ENCODE measurements around the gene HBZ.
A peak's percentile ranks its signal among the peaks of the same experiment; 100 is the strongest.
"Not testable (repeated sequence)": the region's sequence is repeated elsewhere in the genome, so short reads cannot be mapped to it uniquely, and the experiment has no call there.

The HBZ gene

GRCh38 chr16:165539-166374 is 13.3 kb downstream of the HBZ start, which contains the start of gene HBM:
TSS of gene HBM (plus strand) at chr16:165978. CDS start at chr16:165998, 20 bp downstream.
- no peak for DNase-seq

DNA sequence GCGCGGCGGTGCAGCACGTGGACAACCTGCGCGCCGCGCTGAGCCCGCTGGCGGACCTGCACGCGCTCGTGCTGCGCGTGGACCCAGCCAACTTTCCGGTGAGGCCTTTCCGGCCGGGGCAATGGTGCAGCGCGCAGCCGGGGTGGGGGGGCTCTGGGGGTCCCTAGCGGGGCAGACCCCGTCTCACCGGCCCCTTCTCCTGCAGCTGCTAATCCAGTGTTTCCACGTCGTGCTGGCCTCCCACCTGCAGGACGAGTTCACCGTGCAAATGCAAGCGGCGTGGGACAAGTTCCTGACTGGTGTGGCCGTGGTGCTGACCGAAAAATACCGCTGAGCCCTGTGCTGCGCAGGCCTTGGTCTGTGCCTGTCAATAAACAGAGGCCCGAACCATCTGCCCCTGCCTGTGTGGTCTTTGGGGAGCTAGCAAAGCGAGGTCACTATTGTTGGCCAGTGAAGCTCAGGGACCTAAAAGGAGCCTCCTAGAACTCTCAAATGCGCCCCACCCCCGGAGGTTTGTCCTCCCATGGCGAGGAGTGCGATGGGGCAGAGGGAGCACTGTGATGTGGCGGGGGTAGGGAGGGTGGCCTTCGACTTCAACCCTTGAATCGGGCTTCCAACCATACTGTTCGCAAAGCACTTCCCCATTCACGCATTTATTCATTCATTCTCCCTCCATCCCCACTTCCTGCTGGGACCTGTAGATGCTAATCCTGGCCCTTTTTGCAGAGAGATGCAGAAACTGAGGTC is 14.1 kb downstream of the HBZ start:
- DNase-seq: no peak

GRCh38 chr16:167122-167690 is 14.8 kb downstream of the HBZ start:
- DNase-seq: no peak

DNA sequence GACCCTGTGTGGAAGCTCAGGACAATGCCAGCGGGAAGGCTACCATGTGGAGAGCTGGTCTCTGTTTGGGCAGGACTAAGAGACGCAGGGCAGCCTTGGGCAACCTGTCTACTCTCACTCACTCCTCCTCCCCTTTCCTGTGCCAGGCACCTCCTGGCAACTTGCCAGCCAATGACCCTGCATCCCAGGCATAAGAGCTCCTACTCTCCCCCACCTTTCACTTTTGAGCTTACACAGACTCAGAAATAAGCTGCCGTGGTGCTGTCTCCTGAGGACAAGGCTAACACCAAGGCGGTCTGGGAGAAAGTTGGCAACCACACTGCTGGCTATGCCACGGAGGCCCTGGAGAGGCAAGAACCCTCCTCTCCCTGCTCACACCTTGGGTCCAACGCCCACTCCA is 16.0 kb downstream of the HBZ start:
- DNase-seq: no peak

GRCh38 chr16:169014-169413 is 16.6 kb downstream of the HBZ start:
- no peak for DNase-seq

- not testable (repeated sequence) for DNase-seq
Observed at GRCh38 chr16:170088-170507, 17.7 kb downstream of the HBZ start.

- no peak for DNase-seq
Observed at GRCh38 chr16:170788-171187, 18.3 kb downstream of the HBZ start.

DNA sequence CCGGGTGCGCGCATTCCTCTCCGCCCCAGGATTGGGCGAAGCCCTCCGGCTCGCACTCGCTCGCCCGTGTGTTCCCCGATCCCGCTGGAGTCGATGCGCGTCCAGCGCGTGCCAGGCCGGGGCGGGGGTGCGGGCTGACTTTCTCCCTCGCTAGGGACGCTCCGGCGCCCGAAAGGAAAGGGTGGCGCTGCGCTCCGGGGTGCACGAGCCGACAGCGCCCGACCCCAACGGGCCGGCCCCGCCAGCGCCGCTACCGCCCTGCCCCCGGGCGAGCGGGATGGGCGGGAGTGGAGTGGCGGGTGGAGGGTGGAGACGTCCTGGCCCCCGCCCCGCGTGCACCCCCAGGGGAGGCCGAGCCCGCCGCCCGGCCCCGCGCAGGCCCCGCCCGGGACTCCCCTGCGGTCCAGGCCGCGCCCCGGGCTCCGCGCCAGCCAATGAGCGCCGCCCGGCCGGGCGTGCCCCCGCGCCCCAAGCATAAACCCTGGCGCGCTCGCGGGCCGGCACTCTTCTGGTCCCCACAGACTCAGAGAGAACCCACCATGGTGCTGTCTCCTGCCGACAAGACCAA is 20.0 kb downstream of the HBZ start, which contains the start of gene HBA2:
TSS of gene HBA2 (plus strand) at position 503 of the 568 bp plus-strand sequence. CDS start at position 540, 37 bp downstream.
- DNase-seq: not testable (repeated sequence)

GRCh38 chr16:173211-173854 is 20.9 kb downstream of the HBZ start:
- DNase-seq: not testable (repeated sequence)

GRCh38 chr16:173928-174769 is 21.7 kb downstream of the HBZ start:
- not testable (repeated sequence) for DNase-seq

DNA sequence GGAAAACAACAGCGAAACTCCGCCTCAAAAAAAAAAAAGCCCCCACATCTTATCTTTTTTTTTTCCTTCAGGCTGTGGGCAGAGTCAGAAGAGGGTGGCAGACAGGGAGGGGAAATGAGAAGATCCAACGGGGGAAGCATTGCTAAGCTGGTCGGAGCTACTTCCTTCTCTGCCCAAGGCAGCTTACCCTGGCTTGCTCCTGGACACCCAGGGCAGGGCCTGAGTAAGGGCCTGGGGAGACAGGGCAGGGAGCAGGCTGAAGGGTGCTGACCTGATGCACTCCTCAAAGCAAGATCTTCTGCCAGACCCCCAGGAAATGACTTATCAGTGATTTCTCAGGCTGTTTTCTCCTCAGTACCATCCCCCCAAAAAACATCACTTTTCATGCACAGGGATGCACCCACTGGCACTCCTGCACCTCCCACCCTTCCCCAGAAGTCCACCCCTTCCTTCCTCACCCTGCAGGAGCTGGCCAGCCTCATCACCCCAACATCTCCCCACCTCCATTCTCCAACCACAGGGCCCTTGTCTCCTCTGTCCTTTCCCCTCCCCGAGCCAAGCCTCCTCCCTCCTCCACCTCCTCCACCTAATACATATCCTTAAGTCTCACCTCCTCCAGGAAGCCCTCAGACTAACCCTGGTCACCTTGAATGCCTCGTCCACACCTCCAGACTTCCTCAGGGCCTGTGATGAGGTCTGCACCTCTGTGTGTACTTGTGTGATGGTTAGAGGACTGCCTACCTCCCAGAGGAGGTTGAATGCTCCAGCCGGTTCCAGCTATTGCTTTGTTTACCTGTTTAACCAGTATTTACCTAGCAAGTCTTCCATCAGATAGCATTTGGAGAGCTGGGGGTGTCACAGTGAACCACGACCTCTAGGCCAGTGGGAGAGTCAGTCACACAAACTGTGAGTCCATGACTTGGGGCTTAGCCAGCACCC is 22.8 kb downstream of the HBZ start:
- DNase-seq: no peak

GRCh38 chr16:176006-176405 is 23.6 kb downstream of the HBZ start:
- DNase-seq: not testable (repeated sequence)

GRCh38 chr16:176477-177382 is 24.3 kb downstream of the HBZ start, which contains the start of gene HBA1:
TSS of gene HBA1 (plus strand) at chr16:176680. CDS start at chr16:176717, 37 bp downstream.
- DNase-seq: not testable (repeated sequence)

- DNase-seq: peak; percentile 98 to 100
Observed at GRCh38 chr16:177394-177822, 25.0 kb downstream of the HBZ start.

DNA sequence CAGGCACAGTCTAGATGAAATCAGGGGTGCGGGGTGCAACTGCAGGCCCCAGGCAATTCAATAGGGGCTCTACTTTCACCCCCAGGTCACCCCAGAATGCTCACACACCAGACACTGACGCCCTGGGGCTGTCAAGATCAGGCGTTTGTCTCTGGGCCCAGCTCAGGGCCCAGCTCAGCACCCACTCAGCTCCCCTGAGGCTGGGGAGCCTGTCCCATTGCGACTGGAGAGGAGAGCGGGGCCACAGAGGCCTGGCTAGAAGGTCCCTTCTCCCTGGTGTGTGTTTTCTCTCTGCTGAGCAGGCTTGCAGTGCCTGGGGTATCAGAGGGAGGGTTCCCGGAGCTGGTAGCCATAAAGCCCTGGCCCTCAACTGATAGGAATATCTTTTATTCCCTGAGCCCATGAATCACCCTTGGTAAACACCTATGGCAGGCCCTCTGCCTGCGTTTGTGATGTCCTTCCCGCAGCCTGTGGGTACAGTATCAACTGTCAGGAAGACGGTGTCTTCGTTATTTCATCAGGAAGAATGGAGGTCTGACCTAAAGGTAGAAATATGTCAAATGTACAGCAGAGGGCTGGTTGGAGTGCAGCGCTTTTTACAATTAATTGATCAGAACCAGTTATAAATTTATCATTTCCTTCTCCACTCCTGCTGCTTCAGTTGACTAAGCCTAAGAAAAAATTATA is 25.7 kb downstream of the HBZ start:
- no peak for DNase-seq

DNA sequence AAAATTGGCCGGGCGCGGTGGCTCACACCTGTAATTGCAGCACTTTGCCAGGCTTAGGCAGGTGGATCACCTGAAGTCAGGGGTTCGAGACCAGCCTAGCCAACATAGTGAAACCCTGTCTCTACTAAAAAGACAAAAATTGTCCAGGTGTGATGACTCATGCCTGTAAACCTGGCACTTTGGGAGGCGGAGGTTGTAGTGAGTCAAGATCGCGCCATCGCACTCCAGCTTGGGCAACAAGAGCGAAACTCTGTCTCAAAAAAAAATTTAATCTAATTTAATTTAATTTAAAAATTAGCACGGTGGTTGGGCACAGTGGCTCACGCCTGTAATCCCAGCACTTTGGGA is 26.2 kb downstream of the HBZ start:
- no peak for DNase-seq

- DNase-seq: no peak
Observed at GRCh38 chr16:179211-180092, 27.0 kb downstream of the HBZ start.
